Keratinocyte (primary cell): ENCODE data around the gene TRPV2. TPM values are rescaled to one million over a fixed set of nuclear protein-coding genes. Genes with fewer than 3 reads are reported as not detected.

Experiments
- DNase-seq: peaks from one replicate; pipeline ENCODE4 v3.0.0-alpha.2; 2011; ENCODE audit warnings: low read depth, missing footprints, low spot score
- FAIRE-seq: peaks from 2 replicates; lab custom pipeline; 2011; peaks lifted over from hg19 to GRCh38; lab: Jason Lieb, UNC
- H2AFZ ChIP-seq: 2 replicates; pipeline ENCODE4 v1.6.0; 2012; ENCODE audit warnings: low read length, control low read depth, inconsistent platforms; ENCODE audit not compliant: control insufficient read depth
- H3K27ac ChIP-seq: 2 replicates; pipeline ENCODE4 v1.5.1; 2011; ENCODE audit warnings: low read length; ENCODE audit not compliant: control insufficient read depth, insufficient read depth
- H3K27me3 ChIP-seq: 3 replicates; pipeline ENCODE4 v1.6.0; 2011; ENCODE audit warnings: low read length; ENCODE audit not compliant: control insufficient read depth, insufficient read depth; ENCODE audit errors: extremely low read depth
- H3K36me3 ChIP-seq, 2 experiments: 2 replicates in 1 of 2; 3 replicates in 1 of 2; pipeline ENCODE4 v1.5.1; 2011; ENCODE audit warnings: low read length in 2 of 2, mild to moderate bottlenecking in 1 of 2; ENCODE audit not compliant: control insufficient read depth in 2 of 2, insufficient read depth in 2 of 2; ENCODE audit errors: extremely low read depth in 1 of 2
- H3K4me1 ChIP-seq: 3 replicates; pipeline ENCODE4 v1.5.1; 2011; ENCODE audit warnings: low read length; ENCODE audit not compliant: control insufficient read depth, insufficient read depth; ENCODE audit errors: extremely low read depth
- H3K4me2 ChIP-seq: 3 replicates; pipeline ENCODE4 v1.6.0; 2011; ENCODE audit warnings: low read depth, low read length; ENCODE audit not compliant: control insufficient read depth, insufficient read depth; ENCODE audit errors: extremely low read depth
- H3K4me3 ChIP-seq, 3 experiments: fragments of 200-600 bp in 1 of 3; sonication (generic) in 1 of 3; 2 replicates in 2 of 3; 3 replicates in 1 of 3; pipeline ENCODE4 v1.5.1; 2011 to 2016; ENCODE audit warnings: low read length in 3 of 3, mild to moderate bottlenecking in 3 of 3, control low read depth in 2 of 3, inconsistent platforms in 1 of 3, low read depth in 1 of 3, mixed read lengths in 1 of 3, mixed run types in 1 of 3, moderate library complexity in 1 of 3; ENCODE audit not compliant: control insufficient read depth in 2 of 3, insufficient read depth in 2 of 3; ENCODE audit errors: extremely low read depth in 1 of 3
- H3K79me2 ChIP-seq: 2 replicates; pipeline ENCODE4 v1.6.0; 2012; ENCODE audit warnings: low read length; ENCODE audit not compliant: control insufficient read depth, insufficient read depth
- H3K9ac ChIP-seq: 3 replicates; pipeline ENCODE4 v1.6.0; 2011; ENCODE audit warnings: low read length; ENCODE audit not compliant: control insufficient read depth, insufficient read depth; ENCODE audit errors: extremely low read depth
- H3K9me1 ChIP-seq: 3 replicates; pipeline ENCODE4 v1.6.0; 2011; ENCODE audit warnings: low read length; ENCODE audit not compliant: control insufficient read depth, insufficient read depth; ENCODE audit errors: extremely low read depth
- H3K9me3 ChIP-seq: 2 replicates; pipeline ENCODE4 v1.5.1; 2012; ENCODE audit warnings: low read depth, low read length; ENCODE audit not compliant: control insufficient read depth
- H4K20me1 ChIP-seq: 3 replicates; pipeline ENCODE4 v1.6.0; 2011; ENCODE audit warnings: low read length; ENCODE audit not compliant: control insufficient read depth, insufficient read depth; ENCODE audit errors: extremely low read depth
- CTCF ChIP-seq, 3 experiments: IDR thresholded peaks in 1 of 3; conservative IDR thresholded peaks in 1 of 3; optimal IDR thresholded peaks in 1 of 3; 2 replicates in 2 of 3; 3 replicates in 1 of 3; pipeline versions ENCODE3 to v1.5.1; 2011; ENCODE audit warnings: low read length in 3 of 3, mild to moderate bottlenecking in 3 of 3, moderate library complexity in 2 of 3, control low read depth in 1 of 3, inconsistent platforms in 1 of 3; ENCODE audit not compliant: insufficient read depth in 2 of 3; ENCODE audit errors: extremely low read depth in 1 of 3
- EZH2 ChIP-seq: IDR thresholded peaks from one replicate; pipeline ENCODE4 v1.6.1; 2012; ENCODE audit warnings: inconsistent platforms, mild to moderate bottlenecking, low read length, moderate library complexity
- dilution Hi-C: fragments of 300-500 bp; cut with MboI; formaldehyde crosslinking; loops from one replicate; pipeline ENCODE4 v1.7.0; 2020; ENCODE audit warnings: low sequenced_read_pairs; ENCODE audit not compliant: extremely low pct_ligation_motif_present
- polyA plus RNA-seq, 5 experiments: library from polyadenylated mRNA; depleted of rRNA in 3 of 5; stranded (reverse) in 3 of 5; stranded (forward) in 1 of 5; unstranded in 1 of 5; fragments of >200 nt; gene quantifications; 1 replicate in 1 of 5; 2 replicates in 3 of 5; 3 replicates in 1 of 5; pipeline versions ENCODE4 v1.2.1 to v1.2.3, GENCODE V29; 2011 to 2012; ENCODE audit warnings: missing spikeins in 2 of 5, low read depth in 1 of 5, low replicate concordance in 1 of 5

Gene TRPV2
- polyA plus RNA-seq, 1 donor (not counting 4 experiments of a cell fraction or from before 2014, with no cell fraction given) = 0.09 TPM

GRCh38 chr17:16378636-16379282 is 36.6 kb upstream of the TRPV2 start:
- dilution Hi-C loops = no loop called here
- Histone ChIP-seq H3K4me2 (peak overlapping the region; percentile 60), H3K4me1 (peaks cover 21% of the 10 kb centered on the region), H4K20me1 (peaks cover 13% of the 10 kb centered on the region), H3K27me3 (no peaks in the 10 kb centered on the region), H3K9me3 (no peaks in the 10 kb centered on the region), H3K4me3 (no peak overlapping the region), H3K9me1 (no peaks in the 10 kb centered on the region), H3K27ac (peak overlapping the region; percentile 77), H3K9ac (peak overlapping the region; percentile 65), H2AFZ (peak overlapping the region; percentile 30), H3K79me2 (peaks cover 19% of the 10 kb centered on the region), H3K36me3 (peaks cover 2 to 6% of the 10 kb centered on the region in 2 experiments)
- FAIRE-seq (no peak), DNase-seq (peak; percentile 77)
- TF ChIP-seq CTCF (optimal IDR thresholded peaks at IDR 0.05 in 1 of 3, IDR thresholded peaks at IDR 0.05 in 1 of 3, conservative IDR thresholded peaks at IDR 0.05 in 1 of 3; ENCODE audit: extremely low read depth in 1 of 3, insufficient read depth in 2 of 3, low read length in 3 of 3) (no peak), EZH2 (no peak)

GRCh38 chr17:16379654-16380053 is 35.7 kb upstream of the TRPV2 start:
- H3K36me3 ChIP-seq = peaks cover 2 to 6% of the 10 kb centered on the region in 2 experiments
- dilution Hi-C loops = no loop called here
- peaks cover 21% of the 10 kb centered on the region for H3K4me1 ChIP-seq
- H3K27me3 ChIP-seq = no peaks in the 10 kb centered on the region
- H3K27ac ChIP-seq = peak overlapping the region; percentile 77
- no peaks in the 10 kb centered on the region for H3K9me3 ChIP-seq
- no peak overlapping the region for H3K9ac ChIP-seq
- no peak overlapping the region for H3K4me2 ChIP-seq
- DNase-seq (no peak), FAIRE-seq (no peak)
- peaks cover 15% of the 10 kb centered on the region for H4K20me1 ChIP-seq
- no peak overlapping the region for H2AFZ ChIP-seq
- peaks cover 19% of the 10 kb centered on the region for H3K79me2 ChIP-seq
- H3K9me1 ChIP-seq = no peaks in the 10 kb centered on the region
- no peak overlapping the region for H3K4me3 ChIP-seq
- no peak for TF ChIP-seq CTCF (optimal IDR thresholded peaks at IDR 0.05 in 1 of 3, IDR thresholded peaks at IDR 0.05 in 1 of 3, conservative IDR thresholded peaks at IDR 0.05 in 1 of 3; ENCODE audit: extremely low read depth in 1 of 3, insufficient read depth in 2 of 3, low read length in 3 of 3)
- no peak for TF ChIP-seq EZH2
